ENCODE data around the gene PLTP.

The PLTP gene

GRCh38 chr20:45947110-45947866 is 35.3 kb upstream of the PLTP start:
- H3K4me3 ChIP-seq (ENCODE audit: low read depth, low read length) = no peak overlapping the region
- no peak for TF ChIP-seq CTCF (IDR thresholded peaks at IDR 0.05; ENCODE audit: insufficient read depth, low read depth, low read length, missing control alignments)
- DNase-seq (ENCODE audit: low read depth) = no peak

- H3K4me3 ChIP-seq (ENCODE audit: low read depth, low read length) = no peak overlapping the region
- DNase-seq (ENCODE audit: low read depth) = no peak
Measured at GRCh38 chr20:45946149-45946970, 34.4 kb upstream of the PLTP start.

GRCh38 chr20:45945678-45946148 is 33.8 kb upstream of the PLTP start:
- DNase-seq (ENCODE audit: low read depth) = no peak
- TF ChIP-seq CTCF (IDR thresholded peaks at IDR 0.05; ENCODE audit: insufficient read depth, low read depth, low read length, missing control alignments) = no peak
- H3K4me3 ChIP-seq (ENCODE audit: low read depth, low read length) = no peak overlapping the region

More at GRCh38 chr20:45946149-45946970, 34.4 kb upstream of the PLTP start:
- no peak for TF ChIP-seq CTCF (IDR thresholded peaks at IDR 0.05; ENCODE audit: insufficient read depth, low read depth, low read length, missing control alignments)

- no peak for TF ChIP-seq CTCF (IDR thresholded peaks at IDR 0.05; ENCODE audit: insufficient read depth, low read depth, low read length, missing control alignments)
- no peak for DNase-seq (ENCODE audit: low read depth)
- no peak overlapping the region for H3K4me3 ChIP-seq (ENCODE audit: low read depth, low read length)
Measured at GRCh38 chr20:45944965-45945677, 33.2 kb upstream of the PLTP start.

- no peak for DNase-seq (ENCODE audit: low read depth)
- no peak for TF ChIP-seq CTCF (IDR thresholded peaks at IDR 0.05; ENCODE audit: insufficient read depth, low read depth, low read length, missing control alignments)
- no peak overlapping the region for H3K4me3 ChIP-seq (ENCODE audit: low read depth, low read length)
Measured at GRCh38 chr20:45944151-45944964, 32.4 kb upstream of the PLTP start.

- DNase-seq (ENCODE audit: low read depth) = no peak
- no peak overlapping the region for H3K4me3 ChIP-seq (ENCODE audit: low read depth, low read length)
- no peak for TF ChIP-seq CTCF (IDR thresholded peaks at IDR 0.05; ENCODE audit: insufficient read depth, low read depth, low read length, missing control alignments)
Measured at GRCh38 chr20:45943613-45944012, 31.7 kb upstream of the PLTP start.
